Fibroblast of lung (primary cell): ENCODE measurements around the gene SIPA1L3.
"Not testable (repeated sequence)": the region's sequence is repeated elsewhere in the genome, so short reads cannot be mapped to it uniquely, and the experiment has no call there.

Experiments
- EZH2 ChIP-seq: IDR thresholded peaks from 2 replicates; pipeline ENCODE4 v1.5.1; 2012; ENCODE audit warnings: low read length, control low read depth, mild to moderate bottlenecking; ENCODE audit errors: missing control alignments
- TF ChIP-seq, protein P1 (sequence below), 2 donors: IDR thresholded peaks in 1 of 2; conservative IDR thresholded peaks in 1 of 2; 1 replicate in 1 of 2; 2 replicates in 1 of 2; pipeline ENCODE4 v1.5.1; 2011 to 2012; ENCODE audit warnings: low read length in 2 of 2, control low read depth in 1 of 2, inconsistent platforms in 1 of 2, low read depth in 1 of 2, mild to moderate bottlenecking in 1 of 2

DNA sequence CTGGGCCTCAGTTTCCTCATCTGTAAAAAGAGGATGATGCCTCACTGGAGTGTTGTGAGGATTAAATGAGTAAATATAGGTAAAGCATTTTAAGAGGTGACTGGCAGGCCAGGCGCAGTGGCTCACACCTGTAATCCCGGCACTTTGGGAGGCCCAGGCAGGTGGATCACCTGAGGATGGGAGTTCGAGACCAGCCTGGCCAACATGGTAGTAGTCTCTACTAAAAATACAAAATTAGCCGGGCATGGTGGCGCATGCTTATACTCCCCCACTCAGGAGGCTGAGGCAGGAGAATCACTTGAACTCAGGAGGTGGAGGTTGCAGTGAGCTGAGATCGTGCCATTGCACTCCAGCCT, 317.8 kb downstream of the SIPA1L3 start:
- TF ChIP-seq, protein P1, sequence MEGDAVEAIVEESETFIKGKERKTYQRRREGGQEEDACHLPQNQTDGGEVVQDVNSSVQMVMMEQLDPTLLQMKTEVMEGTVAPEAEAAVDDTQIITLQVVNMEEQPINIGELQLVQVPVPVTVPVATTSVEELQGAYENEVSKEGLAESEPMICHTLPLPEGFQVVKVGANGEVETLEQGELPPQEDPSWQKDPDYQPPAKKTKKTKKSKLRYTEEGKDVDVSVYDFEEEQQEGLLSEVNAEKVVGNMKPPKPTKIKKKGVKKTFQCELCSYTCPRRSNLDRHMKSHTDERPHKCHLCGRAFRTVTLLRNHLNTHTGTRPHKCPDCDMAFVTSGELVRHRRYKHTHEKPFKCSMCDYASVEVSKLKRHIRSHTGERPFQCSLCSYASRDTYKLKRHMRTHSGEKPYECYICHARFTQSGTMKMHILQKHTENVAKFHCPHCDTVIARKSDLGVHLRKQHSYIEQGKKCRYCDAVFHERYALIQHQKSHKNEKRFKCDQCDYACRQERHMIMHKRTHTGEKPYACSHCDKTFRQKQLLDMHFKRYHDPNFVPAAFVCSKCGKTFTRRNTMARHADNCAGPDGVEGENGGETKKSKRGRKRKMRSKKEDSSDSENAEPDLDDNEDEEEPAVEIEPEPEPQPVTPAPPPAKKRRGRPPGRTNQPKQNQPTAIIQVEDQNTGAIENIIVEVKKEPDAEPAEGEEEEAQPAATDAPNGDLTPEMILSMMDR (conservative IDR thresholded peaks at IDR 0.05 in 1 of 2, IDR thresholded peaks at IDR 0.05 in 1 of 2; ENCODE audit: low read depth in 1 of 2, low read length in 2 of 2) = not testable (repeated sequence)
- TF ChIP-seq EZH2 = not testable (repeated sequence)
